Activated B cell treated with CpG ODN at 0.5 μM for 24 hours (primary cell): ENCODE measurements around the gene CUEDC1. TPM values are rescaled to one million over a fixed set of nuclear protein-coding genes. Genes with fewer than 3 reads are reported as not detected.

Experiments
- ATAC-seq: fragments of 200-7000 bp; cut with Tn5 transposase; one replicate; pipeline ENCODE4 v1.10.0; 2021; ENCODE audit warnings: low read depth, mild to moderate bottlenecking, moderate library complexity
- CTCF ChIA-PET: fragments of 350-600 bp; sonication (Branson Sonifier 250); formaldehyde crosslinking; loops from one replicate; lab custom pipeline; 2021; ENCODE audit warnings: antibody characterized with exemption; lab: Charles Lee
- POLR2A ChIA-PET: fragments of 350-600 bp; sonication (Branson Sonifier 250); formaldehyde crosslinking; loops from one replicate; lab custom pipeline; 2021; ENCODE audit warnings: antibody characterized with exemption; lab: Charles Lee
- DNase-seq: peaks from one replicate; pipeline ENCODE4 v3.0.0; 2022
- H3K27ac Mint-ChIP-seq: one replicate; pipeline ENCODE4 v1.8.0; 2020; ENCODE audit warnings: mixed read lengths
- H3K27me3 Mint-ChIP-seq: one replicate; pipeline ENCODE4 v1.8.0; 2021; ENCODE audit warnings: mixed read lengths
- H3K36me3 Mint-ChIP-seq: one replicate; pipeline ENCODE4 v1.8.0; 2021; ENCODE audit warnings: low read depth, mixed read lengths
- H3K4me1 Mint-ChIP-seq: one replicate; pipeline ENCODE4 v1.8.0; 2021; ENCODE audit warnings: mixed read lengths
- H3K4me3 Mint-ChIP-seq: one replicate; pipeline ENCODE4 v1.8.0; 2020; ENCODE audit warnings: mild to moderate bottlenecking, mixed read lengths
- H3K9me3 Mint-ChIP-seq: one replicate; pipeline ENCODE4 v1.8.0; 2020; ENCODE audit warnings: mixed read lengths
- intact Hi-C: fragments of 100-400 bp; cut with micrococcal nuclease; formaldehyde crosslinking; loops from one replicate; pipeline ENCODE4 v1.15.1; 2024
- total RNA-seq: library from RNA; stranded (reverse); gene quantifications from 2 replicates; pipeline ENCODE4 v1.2.3, GENCODE V29; 2022
- TF ChIP-seq, protein P1 (sequence below): fragments of 200-600 bp; IDR thresholded peaks from one replicate; pipeline ENCODE4 v1.8.0; 2022; ENCODE audit warnings: antibody characterized with exemption, mild to moderate bottlenecking

The CUEDC1 gene
- total RNA-seq, 1 donor from 2014 or later, result not detected

DNA sequence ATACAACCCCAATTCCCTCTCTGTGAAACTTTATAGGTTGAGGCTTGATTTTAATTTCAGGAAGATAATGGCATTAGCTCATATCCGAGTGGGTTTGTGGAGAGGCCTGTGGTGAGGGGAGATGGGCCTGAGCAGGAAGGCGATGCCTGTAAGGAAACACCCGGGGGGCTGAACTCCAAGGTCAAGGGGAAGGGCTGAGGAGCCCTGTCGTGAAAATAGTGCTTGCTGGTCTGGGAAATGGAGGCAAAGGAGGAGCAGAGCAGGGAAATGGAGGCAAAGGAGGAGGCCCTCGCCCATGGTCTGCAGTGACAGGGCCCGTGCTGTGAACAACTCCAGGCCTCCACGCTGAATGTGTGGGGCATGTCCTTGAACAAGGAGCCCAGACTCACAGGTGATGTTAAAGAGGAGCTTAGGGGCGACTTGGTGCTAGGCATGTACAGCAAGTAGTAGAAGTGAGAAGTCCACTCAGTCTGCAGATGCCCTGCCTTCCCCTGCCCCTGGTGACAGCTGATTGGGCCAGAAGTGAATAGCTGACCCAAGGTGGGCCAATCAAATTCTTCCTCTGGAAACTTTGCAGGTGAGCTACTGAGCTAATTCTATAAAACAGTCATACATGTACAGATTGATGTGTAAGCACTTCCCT lies 143.5 kb downstream of the CUEDC1 start:
- Mint-ChIP-seq H3K27ac (no peak overlapping the region), H3K36me3 (no peaks in the 10 kb centered on the region), H3K4me1 (peaks cover 17% of the 10 kb centered on the region), H3K9me3 (no peaks in the 10 kb centered on the region), H3K4me3 (peak overlapping the region; percentile 45), H3K27me3 (peaks cover 34% of the 10 kb centered on the region)
- CTCF ChIA-PET, result interaction anchor here (1.5 kb wide), 1 partner anchor 569 kb away, joined by 3 read pairs; no protein-coding TSS in a partner anchor
- POLR2A ChIA-PET, result no interaction called here
- peak; percentile 34 for ATAC-seq
- TF ChIP-seq, protein P1, sequence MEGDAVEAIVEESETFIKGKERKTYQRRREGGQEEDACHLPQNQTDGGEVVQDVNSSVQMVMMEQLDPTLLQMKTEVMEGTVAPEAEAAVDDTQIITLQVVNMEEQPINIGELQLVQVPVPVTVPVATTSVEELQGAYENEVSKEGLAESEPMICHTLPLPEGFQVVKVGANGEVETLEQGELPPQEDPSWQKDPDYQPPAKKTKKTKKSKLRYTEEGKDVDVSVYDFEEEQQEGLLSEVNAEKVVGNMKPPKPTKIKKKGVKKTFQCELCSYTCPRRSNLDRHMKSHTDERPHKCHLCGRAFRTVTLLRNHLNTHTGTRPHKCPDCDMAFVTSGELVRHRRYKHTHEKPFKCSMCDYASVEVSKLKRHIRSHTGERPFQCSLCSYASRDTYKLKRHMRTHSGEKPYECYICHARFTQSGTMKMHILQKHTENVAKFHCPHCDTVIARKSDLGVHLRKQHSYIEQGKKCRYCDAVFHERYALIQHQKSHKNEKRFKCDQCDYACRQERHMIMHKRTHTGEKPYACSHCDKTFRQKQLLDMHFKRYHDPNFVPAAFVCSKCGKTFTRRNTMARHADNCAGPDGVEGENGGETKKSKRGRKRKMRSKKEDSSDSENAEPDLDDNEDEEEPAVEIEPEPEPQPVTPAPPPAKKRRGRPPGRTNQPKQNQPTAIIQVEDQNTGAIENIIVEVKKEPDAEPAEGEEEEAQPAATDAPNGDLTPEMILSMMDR, result no peak
- intact Hi-C loops, result no loop called here
- no peak for DNase-seq

Other genes starting within 250 kb of the CUEDC1 start
- not detected in 2 replicates for gene CCDC182, start 210.1 kb downstream of the CUEDC1 start, total RNA-seq
- gene MRPS23, start 105.4 kb downstream of the CUEDC1 start, total RNA-seq, result 37.9 and 47.4 TPM in 2 replicates
- gene VEZF1, start 32.8 kb upstream of the CUEDC1 start, total RNA-seq, result 40.5 and 45.1 TPM in 2 replicates
- 288 and 289 TPM in 2 replicates for gene SRSF1, start 51.8 kb upstream of the CUEDC1 start, total RNA-seq
- gene DYNLL2, start 128.0 kb upstream of the CUEDC1 start, total RNA-seq, result 19.5 and 19.6 TPM in 2 replicates
- not detected in 2 replicates for gene OR4D1, start 193.0 kb upstream of the CUEDC1 start, total RNA-seq
- gene OR4D2, start 211.6 kb upstream of the CUEDC1 start, total RNA-seq, result not detected in 2 replicates
- gene EPX, start 237.3 kb upstream of the CUEDC1 start, total RNA-seq, result not detected in 2 replicates